Measurements from ENCODE around the gene RBFOX2. TPM values are rescaled to one million over a fixed set of nuclear protein-coding genes. Genes with fewer than 3 reads are reported as not detected.
A peak's percentile ranks its signal among the peaks of the same experiment; 100 is the strongest.

The RBFOX2 gene
- total RNA-seq, 2 donors from 2014 or later: 81.8 to 86.0 TPM

- peaks cover 0 to 63% of the 10 kb centered on the region in 2 donors for H3K4me1 ChIP-seq
These were observed 132.4 kb downstream of the RBFOX2 start for GRCh38 chr22:35896111-35896705.

GRCh38 chr22:35894937-35895708 lies 133.5 kb downstream of the RBFOX2 start:
- TF ChIP-seq CTCF (IDR thresholded peaks at IDR 0.05): no peak
- peaks cover 0 to 60% of the 10 kb centered on the region in 2 donors for H3K4me1 ChIP-seq
- H3K27me3 ChIP-seq: no peaks in the 10 kb centered on the region
- H3K4me3 ChIP-seq: peak overlapping the region; percentile 42 to 43
- no peaks in the 10 kb centered on the region for H3K36me3 ChIP-seq
- H3K9me3 ChIP-seq: no peaks in the 10 kb centered on the region
- H3K27ac ChIP-seq: peak overlapping the region; percentile 78 to 88
- no peak for DNase-seq (ENCODE audit: low spot score)

More at GRCh38 chr22:35896111-35896705, 132.4 kb downstream of the RBFOX2 start:
- Histone ChIP-seq H3K9me3 (no peaks in the 10 kb centered on the region), H3K4me3 (no peak overlapping the region), H3K27me3 (no peaks in the 10 kb centered on the region), H3K27ac (peak overlapping the region; percentile 78 to 88), H3K36me3 (no peaks in the 10 kb centered on the region)
- no peak for DNase-seq (ENCODE audit: low spot score)
- TF ChIP-seq CTCF (IDR thresholded peaks at IDR 0.05): no peak

GRCh38 chr22:35894464-35894878 lies 134.2 kb downstream of the RBFOX2 start:
- Histone ChIP-seq H3K36me3 (no peaks in the 10 kb centered on the region), H3K9me3 (no peaks in the 10 kb centered on the region), H3K4me3 (peak overlapping the region; percentile 42 to 43), H3K27ac (peak overlapping the region; percentile 78 to 88), H3K4me1 (peaks cover 0 to 53% of the 10 kb centered on the region in 2 donors), H3K27me3 (no peaks in the 10 kb centered on the region)
- DNase-seq (ENCODE audit: low spot score): no peak
- TF ChIP-seq CTCF (IDR thresholded peaks at IDR 0.05): peak in 1 of 2 donors; percentile 40

GRCh38 chr22:35893698-35894097 lies 134.9 kb downstream of the RBFOX2 start:
- Histone ChIP-seq H3K36me3 (no peaks in the 10 kb centered on the region), H3K27ac (peak overlapping the region; percentile 78 to 88), H3K27me3 (no peaks in the 10 kb centered on the region), H3K4me1 (peaks cover 0 to 52% of the 10 kb centered on the region in 2 donors), H3K4me3 (peak overlapping the region; percentile 42 to 43), H3K9me3 (no peaks in the 10 kb centered on the region)
- no peak for TF ChIP-seq CTCF (IDR thresholded peaks at IDR 0.05)
- no peak for DNase-seq (ENCODE audit: low spot score)

- H3K4me1 ChIP-seq: peaks cover 0 to 61% of the 10 kb centered on the region in 2 donors
These were observed 136.4 kb downstream of the RBFOX2 start for GRCh38 chr22:35892192-35892591.

More at GRCh38 chr22:35892192-35892591, 136.4 kb downstream of the RBFOX2 start:
- no peak for DNase-seq (ENCODE audit: low spot score)
- TF ChIP-seq CTCF (IDR thresholded peaks at IDR 0.05): no peak
- Histone ChIP-seq H3K4me3 (peak overlapping the region in 1 of 2 donors; percentile 0), H3K9me3 (no peaks in the 10 kb centered on the region), H3K36me3 (no peaks in the 10 kb centered on the region), H3K27me3 (no peaks in the 10 kb centered on the region), H3K27ac (peak overlapping the region; percentile 78 to 88)

Measured in right atrium auricular region (tissue), 2 donors.